HepG2 (cell line): ENCODE data around the gene PASD1. TPM values are rescaled to one million over a fixed set of nuclear protein-coding genes. Genes with fewer than 3 reads are reported as not detected.

ENCODE experiments used
- ATAC-seq: fragments of 200-7000 bp; cut with Tn5 transposase; 3 replicates; pipeline ENCODE4 v1.9.1; 2020; ENCODE audit warnings: mild to moderate bottlenecking, moderate library complexity
- BruUV-seq: library from RNA; stranded (reverse); fragments of 400-500 nt; replicated peaks from 2 replicates; lab custom pipeline; 2021; lab: Mats Ljungman, UMichigan
- CTCF ChIA-PET: fragments of 300-600 bp; formaldehyde crosslinking; extraction: SDS; loops from one replicate; lab custom pipeline; 2021; ENCODE audit warnings: low total read pairs, inconsistent platforms, low intra/inter-chr PET ratio; lab: Yijun Ruan, JAX
- POLR2A ChIA-PET: fragments of 350-600 bp; sonication (Branson Sonifier 250); formaldehyde crosslinking; loops from one replicate; lab custom pipeline; 2020; ENCODE audit warnings: antibody characterized with exemption, inconsistent platforms; lab: Yijun Ruan, JAX
- DNase-seq: peaks from one replicate; pipeline ENCODE4 v3.0.0-alpha.2; 2015; ENCODE audit warnings: low spot score
- FAIRE-seq: peaks from 3 replicates; lab custom pipeline; 2011; peaks lifted over from hg19 to GRCh38; lab: Jason Lieb, UNC
- H2AFZ ChIP-seq: one replicate; pipeline ENCODE4 v1.6.1; 2011; ENCODE audit warnings: low read length, inconsistent platforms
- H3K27ac ChIP-seq: fragments of 300-600 bp; 3 replicates; pipeline ENCODE4 v1.8.0; 2011; ENCODE audit warnings: mixed run types, mild to moderate bottlenecking, mixed read lengths, low read length, inconsistent platforms; ENCODE audit not compliant: insufficient read depth; ENCODE audit errors: extremely low read length
- H3K27me3 ChIP-seq, 2 experiments: fragments of 200-600 bp in 1 of 2; 2 replicates in 1 of 2; 3 replicates in 1 of 2; pipeline versions ENCODE4 v1.6.0 to v1.8.0; 2011; ENCODE audit warnings: low read length in 2 of 2, mild to moderate bottlenecking in 2 of 2, moderate library complexity in 2 of 2, inconsistent platforms in 1 of 2; ENCODE audit not compliant: insufficient read depth in 2 of 2, control insufficient read depth in 1 of 2
- H3K36me3 ChIP-seq, 2 experiments: fragments of 200-600 bp in 1 of 2; replicated peaks in 1 of 2; 2 replicates in 1 of 2; 3 replicates in 1 of 2; pipeline versions ENCODE4 v1.5.1 to v1.8.0; 2011; ENCODE audit warnings: low read length in 2 of 2, inconsistent platforms in 1 of 2; ENCODE audit not compliant: insufficient read depth in 2 of 2, control insufficient read depth in 1 of 2
- H3K4me1 ChIP-seq: 2 replicates; pipeline ENCODE4 v1.5.1; 2012; ENCODE audit warnings: low read length, inconsistent platforms; ENCODE audit not compliant: insufficient read depth
- H3K4me2 ChIP-seq: 2 replicates; pipeline ENCODE4 v1.6.0; 2011; ENCODE audit warnings: low read depth, low read length, inconsistent platforms
- H3K4me3 ChIP-seq, 3 experiments: fragments of 200-600 bp in 1 of 3; sonication (generic), shearing (Covaris generic) in 1 of 3; replicated peaks in 1 of 3; 2 replicates each; pipeline ENCODE4 v1.5.1; 2011 to 2016; ENCODE audit warnings: low read length in 3 of 3, inconsistent platforms in 2 of 3, low read depth in 2 of 3, mild to moderate bottlenecking in 2 of 3, control low read depth in 1 of 3, mixed read lengths in 1 of 3; ENCODE audit not compliant: insufficient read depth in 1 of 3
- H3K79me2 ChIP-seq: one replicate; pipeline ENCODE4 v1.6.1; 2011; ENCODE audit warnings: low read length, inconsistent platforms; ENCODE audit not compliant: insufficient read depth
- H3K9ac ChIP-seq: 2 replicates; pipeline ENCODE4 v1.6.0; 2011; ENCODE audit warnings: mild to moderate bottlenecking, low read depth, low read length, inconsistent platforms; ENCODE audit not compliant: insufficient read depth
- H3K9me3 ChIP-seq: 2 replicates; pipeline ENCODE4 v1.5.1; 2012; ENCODE audit warnings: mild to moderate bottlenecking, low read length
- H4K20me1 ChIP-seq: 2 replicates; pipeline ENCODE4 v1.6.0; 2011; ENCODE audit warnings: inconsistent platforms, mild to moderate bottlenecking, low read length, moderate library complexity; ENCODE audit not compliant: insufficient read depth
- ADNP ChIP-seq: sonication (generic); formaldehyde crosslinking; IDR thresholded peaks from 2 replicates; pipeline ENCODE4 v1.4.0; 2020; ENCODE audit warnings: missing genetic modification reagents
- ASH2L ChIP-seq: fragments of 300-600, 200-600 bp; sonication (generic); IDR thresholded peaks from 2 replicates; pipeline ENCODE4 v1.7.0; 2017; ENCODE audit warnings: low read depth, mild to moderate bottlenecking, moderate library complexity, mixed read lengths, low read length; ENCODE audit not compliant: insufficient read length
- CBX1 ChIP-seq: IDR thresholded peaks from one replicate; pipeline ENCODE4 v1.6.1; 2016; ENCODE audit warnings: antibody characterized with exemption, low read depth
- CREB1 ChIP-seq, 2 experiments: fragments of 450-650 bp in 1 of 2; IDR thresholded peaks; 2 replicates each; pipeline ENCODE4 v1.6.1; 2016 to 2017; ENCODE audit warnings: control low read depth in 1 of 2, mild to moderate bottlenecking in 1 of 2, missing compliant biosample characterization in 1 of 2, missing genetic modification characterization in 1 of 2
- HNRNPH1 ChIP-seq: fragments of 200-400 bp; formaldehyde crosslinking; optimal IDR thresholded peaks from 2 replicates; pipeline ENCODE3; 2017; ENCODE audit warnings: mild to moderate bottlenecking, low read depth, low read length
- MXI1 ChIP-seq: IDR thresholded peaks from 3 replicates; pipeline ENCODE4 v1.6.1; 2012; ENCODE audit warnings: low read depth, low read length, inconsistent platforms, borderline replicate concordance
- RBFOX2 ChIP-seq: fragments of 200-400 bp; formaldehyde crosslinking; IDR thresholded peaks from 2 replicates; pipeline ENCODE4 v1.6.1; 2017; ENCODE audit warnings: low read depth, mild to moderate bottlenecking, low read length
- RXRA ChIP-seq: sonication (generic); formaldehyde crosslinking; IDR thresholded peaks from 2 replicates; pipeline ENCODE4 v1.5.1; 2020; ENCODE audit warnings: missing genetic modification reagents
- ZBTB26 ChIP-seq: IDR thresholded peaks from 2 replicates; pipeline ENCODE4 v1.6.1; 2016; ENCODE audit warnings: missing compliant biosample characterization, missing genetic modification reagents, borderline replicate concordance
- ZSCAN5A ChIP-seq: sonication (generic); formaldehyde crosslinking; IDR thresholded peaks from 2 replicates; pipeline ENCODE4 v1.8.0; 2022; ENCODE audit warnings: mild to moderate bottlenecking, missing genetic modification reagents, borderline replicate concordance
- WGBS: methylation state at CpG from one replicate; pipeline ENCODE4 v1.1.6; 2017; ENCODE audit warnings: low lambda C conversion rate; 5-methylcytosine and 5-hydroxymethylcytosine counted together
- in situ Hi-C: cut with HindIII; loops from 2 replicates; pipeline ENCODE4 v1.10.0; 2017; ENCODE audit warnings: low pct_unique_long_range_greater_than_20kb; ENCODE audit not compliant: extremely low pct_ligation_motif_present
- intact Hi-C: fragments of 100-400 bp; cut with micrococcal nuclease; formaldehyde crosslinking; loops from one replicate; pipeline ENCODE4 v1.10.0; 2022; ENCODE audit not compliant: unreplicated experiment
- polyA plus RNA-seq, 8 experiments: library from polyadenylated mRNA; depleted of rRNA in 3 of 8; stranded (reverse) in 7 of 8; unstranded in 1 of 8; fragments of >200 nt; fragmentation: Illumina TruSeq in 4 of 8; extraction: Trizol in 4 of 8; gene quantifications; 2 replicates each; pipeline versions ENCODE4 v1.2.1 to v1.2.3, GENCODE V29; 2011 to 2016; ENCODE audit warnings: low read depth in 4 of 8, missing spikeins in 1 of 8, mixed read lengths in 1 of 8; ENCODE audit not compliant: insufficient read depth in 1 of 8
- total RNA-seq, 5 experiments: library from RNA; depleted of rRNA; stranded (reverse); fragments of >200 nt; fragmentation: Illumina TruSeq; extraction: Trizol; gene quantifications; 2 replicates each; pipeline ENCODE4 v1.2.3, GENCODE V29; 2016; ENCODE audit warnings: low read depth in 1 of 5

The PASD1 gene
- total and polyA plus RNA-seq, 2 of the 13 experiments (the other 11 are each of a cell fraction or from before 2014, with no cell fraction given) = not detected

- intact Hi-C loops (no loop called here), in situ Hi-C loops (loop anchor here (25.0 kb wide), 1 partner anchor 172 kb away; the partner anchor contains the start of gene PRRG3)
- POLR2A ChIA-PET = no interaction called here
These were observed 48.2 kb upstream of the PASD1 start for GRCh38 chrX:151515237-151515636.

More at GRCh38 chrX:151515237-151515636, 48.2 kb upstream of the PASD1 start:
- Histone ChIP-seq H3K27me3 (no peaks in the 10 kb centered on the region), H3K9me3 (no peaks in the 10 kb centered on the region), H3K4me2 (no peak overlapping the region), H3K4me3 (no peak overlapping the region), H2AFZ (no peak overlapping the region), H3K9ac (no peak overlapping the region), H3K27ac (no peak overlapping the region), H3K79me2 (no peaks in the 10 kb centered on the region), H4K20me1 (no peaks in the 10 kb centered on the region), H3K36me3 (no peaks in the 10 kb centered on the region), H3K4me1 (no peaks in the 10 kb centered on the region)
- no TSS peak for BruUV-seq
- TF ChIP-seq HNRNPH1 (no peak), RBFOX2 (no peak), MXI1 (no peak), ZSCAN5A (CRISPR knock-in tag) (no peak), ADNP (no peak), CREB1 (IDR thresholded peaks at IDR 0.05) (no peak), CREB1 (CRISPR knock-in tag; IDR thresholded peaks at IDR 0.05) (no peak), ASH2L (no peak), CBX1 (no peak), ZBTB26 (CRISPR knock-in tag) (no peak), RXRA (CRISPR knock-in tag) (no peak)
- DNase-seq = no peak
- CTCF ChIA-PET = no interaction called here
- no peak for FAIRE-seq
- WGBS = no CpG with 5 or more reads among the region's 2 CpGs
- ATAC-seq = no peak
